CD14-positive monocyte (primary cell): Measurements from ENCODE around the gene BCL2L11. TPM values are rescaled to one million over a fixed set of nuclear protein-coding genes. Genes with fewer than 3 reads are reported as not detected.

ENCODE experiments used
- DNase-seq, 3 donors: peaks; one replicate each; pipeline ENCODE4 v3.0.0-alpha.2; 2011 to 2022
- H2AFZ ChIP-seq: 2 replicates; pipeline ENCODE4 v1.6.0; 2012; ENCODE audit warnings: mild to moderate bottlenecking, low read depth, low read length, inconsistent platforms; ENCODE audit not compliant: insufficient read depth, poor library complexity, severe bottlenecking
- H3K27ac ChIP-seq, 2 donors: 1 replicate in 1 of 2; 2 replicates in 1 of 2; pipeline ENCODE4 v1.5.1; 2012 to 2013; ENCODE audit warnings: low read length in 2 of 2, control low read depth in 1 of 2, inconsistent platforms in 1 of 2, low read depth in 1 of 2, mild to moderate bottlenecking in 1 of 2
- H3K27me3 ChIP-seq, 2 donors: one replicate each; pipeline versions ENCODE4 v1.6.0 to v1.6.1; 2011 to 2013; ENCODE audit warnings: low read length in 2 of 2; ENCODE audit not compliant: control insufficient read depth in 2 of 2, insufficient read depth in 2 of 2
- H3K36me3 ChIP-seq, 2 donors: replicated peaks in 1 of 2; 1 replicate in 1 of 2; 2 replicates in 1 of 2; pipeline versions ENCODE4 v1.5.1 to v1.6.1; 2012 to 2013; ENCODE audit warnings: low read length in 2 of 2, control low read depth in 1 of 2, inconsistent platforms in 1 of 2, mild to moderate bottlenecking in 1 of 2; ENCODE audit not compliant: insufficient read depth in 2 of 2, control insufficient read depth in 1 of 2
- H3K4me1 ChIP-seq, 2 donors: 1 replicate in 1 of 2; 2 replicates in 1 of 2; pipeline versions ENCODE4 v1.5.1 to v1.6.1; 2012 to 2013; ENCODE audit warnings: low read length in 2 of 2, control low read depth in 1 of 2, inconsistent platforms in 1 of 2, mild to moderate bottlenecking in 1 of 2, moderate library complexity in 1 of 2; ENCODE audit not compliant: insufficient read depth in 2 of 2, control insufficient read depth in 1 of 2
- H3K4me2 ChIP-seq: replicated peaks from 2 replicates; pipeline ENCODE3; 2012; ENCODE audit warnings: low read length, moderate library complexity, mild to moderate bottlenecking; ENCODE audit not compliant: poor library complexity, severe bottlenecking; ENCODE audit errors: extremely low read depth
- H3K4me3 ChIP-seq, 3 experiments: fragments of 200-600 bp in 1 of 3; sonication (generic) in 1 of 3; replicated peaks in 1 of 3; 1 replicate in 2 of 3; 2 replicates in 1 of 3; pipeline ENCODE4 v1.5.1; 2011 to 2013; ENCODE audit warnings: low read length in 3 of 3, mild to moderate bottlenecking in 3 of 3, control low read depth in 2 of 3, low read depth in 2 of 3, inconsistent platforms in 1 of 3, moderate library complexity in 1 of 3
- H3K79me2 ChIP-seq: 2 replicates; pipeline ENCODE4 v1.6.0; 2012; ENCODE audit warnings: mild to moderate bottlenecking, control low read depth, inconsistent platforms, low read length, moderate library complexity; ENCODE audit not compliant: insufficient read depth
- H3K9ac ChIP-seq: 2 replicates; pipeline ENCODE4 v1.6.0; 2017; ENCODE audit warnings: low read length, mild to moderate bottlenecking; ENCODE audit not compliant: insufficient read depth, poor library complexity, severe bottlenecking
- H3K9me3 ChIP-seq, 2 donors: replicated peaks in 1 of 2; 1 replicate in 1 of 2; 2 replicates in 1 of 2; pipeline versions ENCODE4 v1.5.1 to v1.6.1; 2012 to 2013; ENCODE audit warnings: low read length in 2 of 2, control low read depth in 1 of 2; ENCODE audit not compliant: control insufficient read depth in 1 of 2, insufficient read depth in 1 of 2
- H4K20me1 ChIP-seq: 2 replicates; pipeline ENCODE4 v1.6.0; 2012; ENCODE audit warnings: mild to moderate bottlenecking, low read length, control low read depth, moderate library complexity; ENCODE audit not compliant: insufficient read depth
- H3K27ac Mint-ChIP-seq, 7 donors: one replicate each; pipeline ENCODE4 v1.8.0; 2020; ENCODE audit warnings: mild to moderate bottlenecking in 7 of 7, mixed read lengths in 7 of 7, moderate library complexity in 6 of 7, inconsistent platforms in 2 of 7
- H3K27me3 Mint-ChIP-seq, 3 donors: one replicate each; pipeline ENCODE4 v1.8.0; 2021 to 2022; ENCODE audit warnings: low read depth in 3 of 3, mild to moderate bottlenecking in 3 of 3, mixed read lengths in 3 of 3, moderate library complexity in 3 of 3, inconsistent platforms in 1 of 3
- H3K36me3 Mint-ChIP-seq, 2 donors: one replicate each; pipeline ENCODE4 v1.8.0; 2020; ENCODE audit warnings: mixed read lengths in 2 of 2, inconsistent platforms in 1 of 2, mild to moderate bottlenecking in 1 of 2
- H3K4me1 Mint-ChIP-seq: one replicate; pipeline ENCODE4 v1.8.0; 2020; ENCODE audit warnings: mild to moderate bottlenecking, mixed read lengths
- H3K4me3 Mint-ChIP-seq, 2 donors: one replicate each; pipeline ENCODE4 v1.8.0; 2020; ENCODE audit warnings: mild to moderate bottlenecking in 2 of 2, mixed read lengths in 2 of 2, moderate library complexity in 1 of 2
- H3K9me3 Mint-ChIP-seq, 7 donors: one replicate each; pipeline ENCODE4 v1.8.0; 2020 to 2022; ENCODE audit warnings: mixed read lengths in 7 of 7, mild to moderate bottlenecking in 6 of 7, moderate library complexity in 6 of 7, inconsistent platforms in 2 of 7
- CTCF ChIP-seq: fragments of 200-600 bp; IDR thresholded peaks from one replicate; pipeline ENCODE4 v1.8.0; 2022; ENCODE audit warnings: antibody characterized with exemption, mild to moderate bottlenecking
- WGBS: methylation state at CpG from one replicate; pipeline ENCODE4 v1.1.5; 2013; ENCODE audit warnings: missing lambda C conversion rate; ENCODE audit not compliant: insufficient coverage; 5-methylcytosine and 5-hydroxymethylcytosine counted together
- intact Hi-C, 2 donors: fragments of 100-400 bp; cut with micrococcal nuclease; formaldehyde crosslinking; loops; one replicate each; pipeline versions ENCODE4 v1.15.0 to v1.15.1; 2023
- polyA plus RNA-seq, 3 donors: library from polyadenylated mRNA; depleted of rRNA in 1 of 3; unstranded in 2 of 3; stranded (reverse) in 1 of 3; fragments of 300-500 nt in 2 of 3; fragments of >200 nt in 1 of 3; fragmentation: Illumina TruSeq in 2 of 3; gene quantifications; 1 replicate in 2 of 3; 2 replicates in 1 of 3; pipeline ENCODE4 v1.2.3, GENCODE V29; 2012 to 2021

The BCL2L11 gene
- polyA plus RNA-seq, 3 donors, result 8.8 to 27.6 (median 20.4) TPM

DNA sequence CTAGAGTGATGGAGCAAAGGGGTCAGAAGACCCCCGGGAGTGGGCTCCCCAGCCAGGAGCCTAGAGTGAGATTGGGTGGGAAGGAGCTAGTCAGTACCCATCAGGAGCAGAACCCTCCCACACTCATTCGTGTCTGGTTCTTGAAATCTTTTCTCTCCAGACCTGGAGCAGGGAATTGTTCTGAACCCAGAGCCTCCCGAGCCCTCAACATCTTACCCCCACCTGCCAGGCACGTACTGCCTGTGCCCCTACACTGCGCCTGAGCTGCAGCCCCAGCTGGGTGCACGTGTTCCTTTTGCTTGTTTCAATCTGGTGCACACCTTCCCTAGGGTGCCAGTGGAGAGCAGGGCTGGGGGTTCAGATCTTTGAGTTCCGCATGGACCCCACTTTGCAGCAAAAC lies 52.6 kb downstream of the BCL2L11 start:
- no peaks in the 10 kb centered on the region for H3K79me2 ChIP-seq
- peaks cover 0 to 5% of the 10 kb centered on the region in 2 donors for H3K36me3 Mint-ChIP-seq
- peaks cover 20 to 32% (median 24%) of the 10 kb centered on the region in 3 donors for H3K27me3 Mint-ChIP-seq
- TF ChIP-seq CTCF, result no peak
- no peak overlapping the region for H3K4me3 ChIP-seq
- no peaks in the 10 kb centered on the region for H3K9me3 ChIP-seq
- no peak overlapping the region for H2AFZ ChIP-seq
- H3K4me3 Mint-ChIP-seq, result no peak overlapping the region
- H3K27ac Mint-ChIP-seq, result no peak overlapping the region
- H4K20me1 ChIP-seq, result no peaks in the 10 kb centered on the region
- peaks cover 17% of the 10 kb centered on the region for H3K4me1 Mint-ChIP-seq
- H3K27ac ChIP-seq, result no peak overlapping the region
- H3K36me3 ChIP-seq, result no peaks in the 10 kb centered on the region
- no peak for DNase-seq
- H3K9ac ChIP-seq, result no peak overlapping the region
- no peaks in the 10 kb centered on the region for H3K27me3 ChIP-seq
- H3K4me2 ChIP-seq, result no peak overlapping the region
- WGBS, result 98% methylated on average over 6 of the region's 7 CpGs
- intact Hi-C loops, result no loop called here
- H3K4me1 ChIP-seq, result peaks cover 3 to 16% of the 10 kb centered on the region in 2 donors
- H3K9me3 Mint-ChIP-seq, result no peaks in the 10 kb centered on the region

GRCh38 chr2:111173856-111174255 lies 53.1 kb downstream of the BCL2L11 start:
- H3K27ac ChIP-seq, result no peak overlapping the region
- no peak overlapping the region for H3K4me3 Mint-ChIP-seq
- 97% methylated on average over 3 of the region's 6 CpGs for WGBS
- no peak overlapping the region for H3K27ac Mint-ChIP-seq
- peaks cover 0 to 5% of the 10 kb centered on the region in 2 donors for H3K36me3 Mint-ChIP-seq
- no peak for DNase-seq
- H3K4me2 ChIP-seq, result no peak overlapping the region
- H3K4me3 ChIP-seq, result no peak overlapping the region
- no peak overlapping the region for H2AFZ ChIP-seq
- no peaks in the 10 kb centered on the region for H4K20me1 ChIP-seq
- no peaks in the 10 kb centered on the region for H3K36me3 ChIP-seq
- H3K9me3 Mint-ChIP-seq, result no peaks in the 10 kb centered on the region
- peaks cover 16 to 30% (median 24%) of the 10 kb centered on the region in 3 donors for H3K27me3 Mint-ChIP-seq
- no peak overlapping the region for H3K9ac ChIP-seq
- no peaks in the 10 kb centered on the region for H3K9me3 ChIP-seq
- TF ChIP-seq CTCF, result no peak
- no peaks in the 10 kb centered on the region for H3K27me3 ChIP-seq
- peaks cover 3 to 16% of the 10 kb centered on the region in 2 donors for H3K4me1 ChIP-seq
- intact Hi-C loops, result no loop called here
- peaks cover 17% of the 10 kb centered on the region for H3K4me1 Mint-ChIP-seq
- H3K79me2 ChIP-seq, result no peaks in the 10 kb centered on the region
